ENCODE measurements around the gene LGR4. TPM values are rescaled to one million over a fixed set of nuclear protein-coding genes. Genes with fewer than 3 reads are reported as not detected.

Gene LGR4
- total and polyA plus RNA-seq, 10 of the 15 experiments (the other 5 are each of a cell fraction or from before 2014, with no cell fraction given), result under 0.01 to 0.64 (median 0.04) TPM; not detected in 5

- no peak for FAIRE-seq
- RAD21 ChIA-PET (ENCODE audit: unreplicated experiment), result no interaction called here
- SMC1A ChIA-PET (ENCODE audit: uncharacterized antibody, unreplicated experiment), result no interaction called here
- in situ Hi-C loops (cut with MboI) (no loop called here), intact Hi-C loops (cut with micrococcal nuclease; ENCODE audit: unreplicated experiment) (no loop called here)
- ATAC-seq, result no peak
- POLR2A ChIA-PET, result no interaction called here
- DNase-seq (ENCODE audit: low read depth, low spot score), result no peak
- H3K4me1 ChIP-seq (ENCODE audit: control insufficient read depth, insufficient read depth, low read length), result no peaks in the 10 kb centered on the region
- no peak overlapping the region for H3K9ac ChIP-seq (ENCODE audit: control insufficient read depth, insufficient read depth, low read length)
- H3K4me2 ChIP-seq (ENCODE audit: control insufficient read depth, insufficient read depth), result no peak overlapping the region
- BruUV-seq (replicated peaks), result no TSS peak
- no peak overlapping the region for H3K27ac ChIP-seq (ENCODE audit: control insufficient read depth, insufficient read depth)
- H3K27me3 ChIP-seq (replicated peaks in 1 of 2; ENCODE audit: control insufficient read depth in 2 of 2, insufficient read depth in 2 of 2, low read length in 1 of 2), result no peaks in the 10 kb centered on the region
- no peaks in the 10 kb centered on the region for H3K79me2 ChIP-seq (ENCODE audit: control insufficient read depth, insufficient read depth, low read length)
- TF ChIP-seq DPF2 (IDR thresholded peaks at IDR 0.05) (no peak), SMAD1 (IDR thresholded peaks at IDR 0.05; ENCODE audit: low read depth, partially characterized antibody) (no peak), ZNF384 (IDR thresholded peaks at IDR 0.05; ENCODE audit: borderline replicate concordance, low read depth, low read length) (no peak), ZNF217 (IDR thresholded peaks at IDR 0.05) (no peak), TCF7 (IDR thresholded peaks at IDR 0.05; ENCODE audit: borderline replicate concordance) (no peak)
- TF ChIP-seq, protein P1, sequence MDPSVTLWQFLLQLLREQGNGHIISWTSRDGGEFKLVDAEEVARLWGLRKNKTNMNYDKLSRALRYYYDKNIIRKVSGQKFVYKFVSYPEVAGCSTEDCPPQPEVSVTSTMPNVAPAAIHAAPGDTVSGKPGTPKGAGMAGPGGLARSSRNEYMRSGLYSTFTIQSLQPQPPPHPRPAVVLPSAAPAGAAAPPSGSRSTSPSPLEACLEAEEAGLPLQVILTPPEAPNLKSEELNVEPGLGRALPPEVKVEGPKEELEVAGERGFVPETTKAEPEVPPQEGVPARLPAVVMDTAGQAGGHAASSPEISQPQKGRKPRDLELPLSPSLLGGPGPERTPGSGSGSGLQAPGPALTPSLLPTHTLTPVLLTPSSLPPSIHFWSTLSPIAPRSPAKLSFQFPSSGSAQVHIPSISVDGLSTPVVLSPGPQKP (IDR thresholded peaks at IDR 0.05; ENCODE audit: low read depth, low read length), result no peak
- H3K36me3 ChIP-seq (ENCODE audit: control insufficient read depth in 2 of 2, insufficient read depth in 2 of 2, low read length in 1 of 2), result no peaks in the 10 kb centered on the region
- no peak overlapping the region for H3K4me3 ChIP-seq
- 0% methylated on average over 2 of the region's 2 CpGs for WGBS (ENCODE audit: insufficient coverage, insufficient replicate concordance, low lambda C conversion rate, missing lambda C conversion rate)
- H2AFZ ChIP-seq (ENCODE audit: control insufficient read depth, low read depth, low read length), result no peak overlapping the region
- H4K20me1 ChIP-seq (ENCODE audit: control insufficient read depth, insufficient read depth), result no peaks in the 10 kb centered on the region
- H3K9me3 ChIP-seq (replicated peaks; ENCODE audit: control insufficient read depth, insufficient read depth, low read length), result no peaks in the 10 kb centered on the region
- CTCF ChIA-PET, result interaction anchor here (1.0 kb wide), 1 partner anchor 29 kb away, joined by 4 read pairs; no protein-coding TSS in a partner anchor
These were observed 16.3 kb downstream of the LGR4 start for GRCh38 chr11:27456140-27456794.

DNA sequence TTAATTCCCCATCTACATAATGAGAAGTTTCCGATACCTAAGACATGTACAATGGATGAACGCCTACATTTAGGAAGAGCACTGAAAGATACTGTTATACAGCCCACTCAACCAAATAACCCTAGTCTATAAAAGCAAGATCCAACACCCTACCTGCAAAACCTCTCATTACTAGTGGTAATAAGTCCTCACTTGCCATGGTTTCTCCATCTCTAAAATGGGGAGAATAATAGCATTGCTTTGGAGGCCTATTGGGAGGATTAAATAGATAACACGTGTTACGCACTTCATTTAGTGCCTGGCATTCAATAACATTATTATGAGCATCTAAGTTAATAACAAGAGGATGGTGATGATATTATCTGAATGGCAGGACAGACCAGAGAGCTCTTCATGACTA lies 16.9 kb downstream of the LGR4 start:
- H4K20me1 ChIP-seq (ENCODE audit: control insufficient read depth, insufficient read depth), result no peaks in the 10 kb centered on the region
- POLR2A ChIA-PET, result no interaction called here
- H3K4me1 ChIP-seq (ENCODE audit: control insufficient read depth, insufficient read depth, low read length), result no peaks in the 10 kb centered on the region
- H3K4me2 ChIP-seq (ENCODE audit: control insufficient read depth, insufficient read depth), result no peak overlapping the region
- no peak for FAIRE-seq
- no peaks in the 10 kb centered on the region for H3K36me3 ChIP-seq (ENCODE audit: control insufficient read depth in 2 of 2, insufficient read depth in 2 of 2, low read length in 1 of 2)
- intact Hi-C loops (cut with micrococcal nuclease; ENCODE audit: unreplicated experiment), result no loop called here
- SMC1A ChIA-PET (ENCODE audit: uncharacterized antibody, unreplicated experiment), result no interaction called here
- H2AFZ ChIP-seq (ENCODE audit: control insufficient read depth, low read depth, low read length), result no peak overlapping the region
- in situ Hi-C loops (cut with MboI), result no loop called here
- RAD21 ChIA-PET (ENCODE audit: unreplicated experiment), result no interaction called here
- no peak for ATAC-seq
- no peaks in the 10 kb centered on the region for H3K9me3 ChIP-seq (replicated peaks; ENCODE audit: control insufficient read depth, insufficient read depth, low read length)
- no peak overlapping the region for H3K27ac ChIP-seq (ENCODE audit: control insufficient read depth, insufficient read depth)
- DNase-seq (ENCODE audit: low read depth, low spot score), result no peak
- no peak overlapping the region for H3K4me3 ChIP-seq
- H3K9ac ChIP-seq (ENCODE audit: control insufficient read depth, insufficient read depth, low read length), result no peak overlapping the region
- WGBS (ENCODE audit: insufficient coverage, insufficient replicate concordance, low lambda C conversion rate, missing lambda C conversion rate), result 69% methylated on average over 4 of the region's 4 CpGs
- no TSS peak for BruUV-seq (replicated peaks)
- CTCF ChIA-PET, result interaction anchor here (1.0 kb wide), 1 partner anchor 30 kb away, joined by 4 read pairs; no protein-coding TSS in a partner anchor
- no peaks in the 10 kb centered on the region for H3K27me3 ChIP-seq (replicated peaks in 1 of 2; ENCODE audit: control insufficient read depth in 2 of 2, insufficient read depth in 2 of 2, low read length in 1 of 2)
- H3K79me2 ChIP-seq (ENCODE audit: control insufficient read depth, insufficient read depth, low read length), result no peaks in the 10 kb centered on the region
- TF ChIP-seq PAX8 (IDR thresholded peaks at IDR 0.05) (no peak), ZNF274 (IDR thresholded peaks at IDR 0.05; ENCODE audit: insufficient read depth, insufficient read length) (no peak), EZH2 (IDR thresholded peaks at IDR 0.05; ENCODE audit: borderline replicate concordance, control insufficient read depth, low read depth, low read length) (no peak), RUNX3 (IDR thresholded peaks at IDR 0.05; ENCODE audit: low read length) (no peak), IKZF1 (conservative IDR thresholded peaks at IDR 0.05) (no peak), PAX5 (IDR thresholded peaks at IDR 0.05; ENCODE audit: borderline replicate concordance, low read depth, low read length) (no peak)
- TF ChIP-seq, protein P2, sequence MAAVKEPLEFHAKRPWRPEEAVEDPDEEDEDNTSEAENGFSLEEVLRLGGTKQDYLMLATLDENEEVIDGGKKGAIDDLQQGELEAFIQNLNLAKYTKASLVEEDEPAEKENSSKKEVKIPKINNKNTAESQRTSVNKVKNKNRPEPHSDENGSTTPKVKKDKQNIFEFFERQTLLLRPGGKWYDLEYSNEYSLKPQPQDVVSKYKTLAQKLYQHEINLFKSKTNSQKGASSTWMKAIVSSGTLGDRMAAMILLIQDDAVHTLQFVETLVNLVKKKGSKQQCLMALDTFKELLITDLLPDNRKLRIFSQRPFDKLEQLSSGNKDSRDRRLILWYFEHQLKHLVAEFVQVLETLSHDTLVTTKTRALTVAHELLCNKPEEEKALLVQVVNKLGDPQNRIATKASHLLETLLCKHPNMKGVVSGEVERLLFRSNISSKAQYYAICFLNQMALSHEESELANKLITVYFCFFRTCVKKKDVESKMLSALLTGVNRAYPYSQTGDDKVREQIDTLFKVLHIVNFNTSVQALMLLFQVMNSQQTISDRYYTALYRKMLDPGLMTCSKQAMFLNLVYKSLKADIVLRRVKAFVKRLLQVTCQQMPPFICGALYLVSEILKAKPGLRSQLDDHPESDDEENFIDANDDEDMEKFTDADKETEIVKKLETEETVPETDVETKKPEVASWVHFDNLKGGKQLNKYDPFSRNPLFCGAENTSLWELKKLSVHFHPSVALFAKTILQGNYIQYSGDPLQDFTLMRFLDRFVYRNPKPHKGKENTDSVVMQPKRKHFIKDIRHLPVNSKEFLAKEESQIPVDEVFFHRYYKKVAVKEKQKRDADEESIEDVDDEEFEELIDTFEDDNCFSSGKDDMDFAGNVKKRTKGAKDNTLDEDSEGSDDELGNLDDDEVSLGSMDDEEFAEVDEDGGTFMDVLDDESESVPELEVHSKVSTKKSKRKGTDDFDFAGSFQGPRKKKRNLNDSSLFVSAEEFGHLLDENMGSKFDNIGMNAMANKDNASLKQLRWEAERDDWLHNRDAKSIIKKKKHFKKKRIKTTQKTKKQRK (IDR thresholded peaks at IDR 0.05; ENCODE audit: low read depth, low read length), result no peak

All from GM12878 (cell line).